IPS-NIHi7 (cell line): ENCODE data around the gene RFNG.

Experiments used
- DNase-seq: peaks from one replicate; pipeline ENCODE4 v3.0.0; 2012; ENCODE audit warnings: mixed read lengths; ENCODE audit errors: extremely low spot score

The RFNG gene

DNA sequence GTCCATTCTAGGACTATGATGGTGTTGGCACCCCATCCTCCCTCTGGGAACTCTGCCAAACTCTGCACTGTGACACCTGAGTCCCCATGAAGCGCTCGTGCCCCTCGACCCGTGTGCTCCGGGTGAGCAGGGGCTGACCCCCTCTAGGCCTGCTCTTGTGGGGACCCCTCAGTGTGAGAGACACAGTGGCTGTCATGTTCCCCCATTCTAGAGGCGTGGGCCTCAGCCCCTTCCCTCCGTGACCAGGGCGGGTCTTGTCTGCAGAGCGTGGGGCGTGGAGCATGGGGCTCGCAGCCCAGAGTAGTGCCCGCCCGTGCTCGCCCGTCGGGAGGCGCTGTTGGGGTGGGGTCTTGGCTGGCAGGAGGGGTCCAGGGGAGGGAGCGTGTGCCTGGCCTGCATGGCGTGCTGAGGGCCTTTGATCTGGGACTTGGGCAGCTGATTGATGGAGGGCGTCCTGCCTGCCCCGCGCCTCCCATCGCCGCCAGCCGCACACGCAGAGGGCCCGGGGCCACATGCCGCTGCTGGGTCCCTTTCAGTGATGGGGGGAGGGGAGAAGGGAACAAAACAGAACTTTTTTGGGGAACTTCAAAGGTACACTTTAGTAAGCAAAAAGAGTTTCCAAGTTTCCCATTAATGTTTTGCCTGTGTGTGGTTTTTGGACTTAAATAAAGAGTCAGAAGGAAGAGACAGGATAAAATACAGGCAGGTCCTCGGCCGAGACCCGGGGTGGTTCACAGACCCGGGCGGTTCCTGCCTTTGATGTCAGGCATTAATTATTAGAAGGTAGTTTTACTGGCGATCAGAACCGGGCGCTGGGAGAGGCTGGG, 51.4 kb downstream of the RFNG start:
- no peak for DNase-seq

DNA sequence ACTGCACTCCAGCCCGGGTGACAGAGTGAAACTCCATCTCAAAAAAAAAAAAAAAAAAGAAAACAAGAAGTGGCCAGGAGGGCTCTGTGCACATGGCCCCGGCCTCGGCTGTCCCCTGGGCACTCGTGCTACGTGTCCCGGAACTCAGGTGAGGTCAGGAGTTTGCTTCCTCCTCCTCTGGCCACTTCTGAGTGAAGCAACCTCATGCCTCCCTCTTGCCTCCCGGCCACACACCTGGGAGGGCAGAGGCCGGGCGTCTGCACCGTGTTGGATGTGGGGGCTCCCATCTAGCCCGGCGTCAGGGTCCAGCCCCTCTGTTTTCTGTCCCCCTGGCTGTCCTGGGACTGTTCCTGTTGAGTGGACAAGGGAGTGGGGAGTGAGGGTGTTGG, 52.0 kb downstream of the RFNG start:
- DNase-seq: no peak

DNA sequence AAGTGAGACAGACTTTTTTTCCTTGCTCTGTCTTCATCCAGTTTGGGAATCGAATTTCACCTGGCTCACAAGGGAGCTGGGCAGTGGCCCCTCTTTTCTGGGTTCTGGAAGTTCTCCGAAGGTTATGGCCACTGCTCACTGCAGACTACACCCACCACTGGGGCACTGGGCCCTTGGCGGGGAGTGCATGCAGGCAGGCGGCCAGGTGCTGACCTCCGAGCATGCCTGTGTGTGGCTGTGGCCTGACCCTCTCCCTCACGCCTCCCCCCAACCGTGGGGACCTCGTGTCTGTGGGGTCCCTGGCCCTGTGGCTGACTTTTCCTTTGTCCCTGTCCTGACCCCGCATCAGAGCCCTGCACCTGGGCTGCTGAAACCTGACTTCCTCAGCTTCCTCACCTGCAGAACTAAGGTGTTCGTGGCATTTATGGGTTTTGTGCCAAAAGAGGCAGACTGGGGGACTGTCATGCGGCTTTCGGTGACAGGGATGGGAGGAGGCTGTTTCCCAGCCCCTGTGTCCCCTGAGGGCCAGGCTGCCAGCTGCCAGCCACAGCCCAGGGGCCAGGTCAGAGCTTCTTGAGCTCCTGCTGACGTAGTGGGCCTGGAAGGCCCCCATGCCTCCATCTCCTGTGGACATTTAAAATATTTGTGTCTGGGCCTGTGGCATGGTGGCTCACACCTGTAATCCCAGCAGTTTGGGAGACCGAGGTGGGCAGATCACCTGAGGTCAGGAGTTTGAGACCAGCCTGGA, 52.7 kb downstream of the RFNG start:
- DNase-seq: no peak

DNA sequence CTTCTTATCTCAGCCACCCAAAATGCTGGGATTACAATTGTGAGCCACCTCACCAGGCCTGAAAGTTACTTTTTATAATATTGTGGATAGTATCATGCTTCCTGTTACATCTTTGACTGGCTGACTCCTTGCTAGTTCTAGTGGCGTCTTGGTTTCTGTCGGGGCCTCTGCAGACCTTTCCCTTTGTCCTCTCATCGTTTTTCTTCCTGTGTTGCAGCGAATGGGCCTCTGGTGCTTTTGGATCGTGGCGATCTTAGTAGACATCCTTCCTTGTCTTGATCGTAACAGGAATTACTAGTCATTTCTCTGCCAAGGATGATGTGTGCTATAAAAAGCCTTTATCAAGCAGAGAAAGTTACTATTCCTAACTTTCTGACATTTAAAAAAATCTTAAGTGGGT, 53.4 kb downstream of the RFNG start:
- DNase-seq: no peak
